Measurements from ENCODE around the gene SAMD11.

The SAMD11 gene

GRCh38 chr1:916173-917075 lies 7.3 kb upstream of the SAMD11 start:
- DNase-seq (ENCODE audit: low read depth), result peak; percentile 15

DNA sequence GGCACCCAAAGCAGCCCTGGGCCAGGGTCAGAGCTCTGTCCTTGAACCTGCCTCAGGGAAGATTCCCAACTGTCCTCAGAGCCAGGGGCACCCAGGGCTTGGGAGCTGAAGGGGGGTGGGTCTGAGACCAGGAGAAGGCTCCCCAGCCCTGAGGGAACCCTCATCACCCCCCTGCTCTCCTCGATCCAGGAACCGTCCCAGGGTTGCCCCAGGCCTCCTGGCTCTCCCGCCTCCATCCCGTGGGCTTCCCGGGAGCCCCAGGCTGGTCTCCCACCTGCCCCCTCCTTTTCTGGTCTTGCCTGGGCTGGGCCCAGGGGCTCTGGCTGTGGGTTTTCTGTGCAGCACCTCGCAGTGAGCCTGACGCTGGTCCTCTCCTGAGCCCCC lies 6.7 kb upstream of the SAMD11 start:
- DNase-seq (ENCODE audit: low read depth), result no peak

GRCh38 chr1:917466-918091 lies 6.1 kb upstream of the SAMD11 start:
- DNase-seq (ENCODE audit: low read depth), result no peak

DNA sequence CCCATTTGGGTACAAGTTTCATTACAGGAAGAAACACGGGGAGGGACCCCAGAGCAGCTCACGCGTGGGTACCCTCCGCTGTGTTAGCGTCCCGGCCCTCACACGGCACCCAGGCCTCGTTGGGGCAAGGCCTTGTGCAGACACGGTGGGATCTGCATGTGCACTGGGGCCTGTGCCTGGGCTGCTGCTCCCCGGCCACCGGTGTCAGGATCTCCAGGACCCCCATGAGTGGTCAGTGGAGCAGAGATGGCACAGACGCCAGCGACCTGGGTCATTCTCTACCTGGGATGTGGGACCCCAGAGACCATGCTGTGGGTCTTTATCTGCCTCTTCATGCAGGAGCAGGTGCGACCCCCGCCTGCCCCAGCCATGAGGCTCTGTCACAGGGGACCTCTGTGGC lies 5.4 kb upstream of the SAMD11 start:
- DNase-seq (ENCODE audit: low read depth), result no peak

GRCh38 chr1:918843-919242 lies 4.9 kb upstream of the SAMD11 start:
- DNase-seq (ENCODE audit: low read depth), result no peak

GRCh38 chr1:919271-919872 lies 4.4 kb upstream of the SAMD11 start:
- DNase-seq (ENCODE audit: low read depth), result no peak

GRCh38 chr1:920010-920409 lies 3.7 kb upstream of the SAMD11 start:
- no peak for DNase-seq (ENCODE audit: low read depth)

DNA sequence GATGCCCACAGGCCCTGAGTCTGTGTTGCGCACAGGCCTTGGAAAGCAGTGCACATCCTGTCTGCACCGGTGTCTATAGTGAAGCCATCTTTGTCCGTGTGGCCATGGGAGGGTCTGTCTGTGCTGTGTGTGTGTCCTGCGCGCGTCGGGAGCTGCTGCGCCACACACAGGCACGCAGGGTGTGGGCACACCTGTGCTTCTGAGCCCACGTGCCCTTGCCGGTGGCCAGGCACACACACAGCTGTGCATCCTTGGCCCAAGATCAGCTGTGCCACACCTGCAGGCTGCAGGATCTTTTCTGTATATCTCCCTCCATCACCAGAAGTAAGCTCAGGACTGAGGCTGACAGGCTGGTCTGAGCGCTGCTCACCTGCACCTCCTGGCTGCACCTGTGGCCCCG lies 3.2 kb upstream of the SAMD11 start:
- DNase-seq (ENCODE audit: low read depth), result no peak

DNA sequence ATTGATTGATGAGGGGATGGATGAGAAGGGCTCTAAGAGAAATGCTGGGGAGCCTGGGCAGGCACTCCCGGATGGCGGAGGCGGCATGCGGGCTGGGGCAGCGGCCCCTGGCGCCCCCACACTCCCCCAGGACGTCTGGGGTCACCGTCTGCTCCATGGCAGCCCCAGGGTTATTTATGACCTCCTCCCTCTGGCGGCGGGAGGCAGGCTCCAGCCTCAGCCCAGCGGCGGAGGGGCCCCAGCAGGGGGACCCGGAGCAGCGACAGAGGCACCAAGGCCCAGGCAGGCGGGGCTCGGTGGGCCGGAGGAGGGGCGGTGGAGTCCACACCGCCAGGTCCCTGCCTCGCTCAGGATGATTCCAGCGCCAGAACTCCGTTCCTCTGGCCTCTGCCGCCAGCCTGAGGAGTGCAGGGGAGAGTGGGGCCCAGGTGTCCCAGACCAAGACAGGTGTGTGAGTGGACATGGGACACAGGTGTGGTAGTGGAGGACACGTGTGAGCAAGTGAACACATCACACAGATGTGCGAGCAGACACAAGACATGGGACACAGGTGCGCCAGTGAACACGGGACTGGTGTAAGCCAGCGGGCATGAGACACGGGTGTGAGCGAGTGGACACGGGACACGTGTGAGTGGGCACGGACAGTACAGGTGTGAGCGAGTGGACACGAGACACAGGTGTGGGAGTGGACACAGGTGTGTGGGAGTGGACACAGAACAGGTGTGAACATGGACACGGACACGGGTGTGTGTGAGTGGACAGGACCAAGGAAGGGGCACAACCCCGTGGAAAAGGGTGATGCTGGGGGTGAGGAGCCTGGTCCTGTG lies 2.5 kb upstream of the SAMD11 start:
- DNase-seq (ENCODE audit: low read depth), result peak; percentile 79

DNA sequence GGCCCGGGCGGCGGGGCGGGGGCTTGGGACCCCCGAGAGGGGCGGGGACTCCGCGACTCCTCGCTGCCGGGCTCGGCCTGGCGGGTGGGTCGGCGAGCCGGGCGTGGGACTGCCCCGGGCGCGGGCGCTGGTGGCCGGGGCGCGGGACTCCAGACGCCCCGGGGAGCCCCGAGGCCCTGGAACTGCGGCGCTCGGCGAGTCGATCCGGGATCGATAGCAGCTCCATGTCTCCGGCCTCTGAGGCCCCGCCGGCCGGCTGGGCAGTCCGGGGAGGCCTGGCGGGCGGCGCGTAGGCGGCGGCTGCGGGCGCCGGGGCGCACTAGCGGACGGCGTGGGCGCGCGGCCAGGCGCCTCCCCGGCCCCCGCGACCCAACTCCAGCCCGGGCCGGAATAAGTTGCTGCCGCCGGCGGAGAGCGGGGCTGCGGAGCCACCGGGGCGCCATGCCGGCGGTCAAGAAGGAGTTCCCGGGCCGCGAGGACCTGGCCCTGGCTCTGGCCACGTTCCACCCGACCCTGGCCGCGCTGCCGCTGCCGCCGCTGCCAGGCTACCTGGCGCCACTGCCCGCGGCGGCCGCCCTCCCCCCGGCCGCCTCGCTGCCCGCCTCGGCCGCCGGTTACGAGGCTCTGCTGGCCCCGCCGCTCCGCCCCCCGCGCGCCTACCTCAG lies 400 bp downstream of the SAMD11 start:
- DNase-seq (ENCODE audit: low read depth), result no peak

DNA sequence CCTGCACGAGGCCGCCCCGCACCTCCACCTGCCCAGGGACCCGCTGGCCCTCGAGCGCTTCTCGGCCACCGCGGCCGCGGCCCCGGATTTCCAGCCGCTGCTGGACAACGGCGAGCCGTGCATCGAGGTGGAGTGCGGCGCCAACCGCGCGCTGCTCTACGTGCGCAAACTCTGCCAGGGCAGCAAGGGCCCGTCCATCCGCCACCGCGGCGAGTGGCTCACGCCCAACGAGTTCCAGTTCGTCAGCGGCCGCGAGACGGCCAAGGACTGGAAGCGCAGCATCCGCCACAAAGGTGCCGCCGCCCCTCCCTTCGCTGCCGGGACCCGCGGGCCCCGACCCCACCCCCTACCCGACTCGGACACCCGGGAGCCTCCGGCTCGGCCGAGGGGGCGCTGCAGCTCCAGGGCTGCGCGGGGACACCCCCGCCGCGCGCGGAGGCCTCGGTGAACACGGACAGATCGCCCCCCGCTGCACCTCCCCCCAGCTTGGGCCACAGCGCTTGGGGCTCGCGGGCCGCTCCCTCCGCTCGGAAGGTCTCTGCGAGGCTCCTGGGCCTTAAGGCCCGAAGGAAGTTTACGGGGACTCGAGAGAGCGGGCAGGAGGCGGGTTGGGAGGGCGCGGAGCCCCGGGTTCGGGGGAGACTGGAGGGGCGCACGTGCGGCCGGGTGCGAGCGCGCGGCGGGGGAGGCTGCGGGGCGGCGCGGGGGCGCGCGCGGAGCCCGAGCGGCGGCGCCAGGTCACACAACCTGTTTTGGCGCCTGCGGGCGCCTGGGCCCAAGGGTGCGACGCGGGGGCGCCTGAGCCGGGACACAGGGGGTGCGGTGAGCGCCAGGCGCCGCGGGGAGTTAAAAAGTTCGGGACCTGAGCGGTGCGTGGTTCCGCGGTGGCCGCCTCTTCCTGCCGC lies 1.2 kb downstream of the SAMD11 start:
- DNase-seq (ENCODE audit: low read depth), result peak; percentile 65

DNA sequence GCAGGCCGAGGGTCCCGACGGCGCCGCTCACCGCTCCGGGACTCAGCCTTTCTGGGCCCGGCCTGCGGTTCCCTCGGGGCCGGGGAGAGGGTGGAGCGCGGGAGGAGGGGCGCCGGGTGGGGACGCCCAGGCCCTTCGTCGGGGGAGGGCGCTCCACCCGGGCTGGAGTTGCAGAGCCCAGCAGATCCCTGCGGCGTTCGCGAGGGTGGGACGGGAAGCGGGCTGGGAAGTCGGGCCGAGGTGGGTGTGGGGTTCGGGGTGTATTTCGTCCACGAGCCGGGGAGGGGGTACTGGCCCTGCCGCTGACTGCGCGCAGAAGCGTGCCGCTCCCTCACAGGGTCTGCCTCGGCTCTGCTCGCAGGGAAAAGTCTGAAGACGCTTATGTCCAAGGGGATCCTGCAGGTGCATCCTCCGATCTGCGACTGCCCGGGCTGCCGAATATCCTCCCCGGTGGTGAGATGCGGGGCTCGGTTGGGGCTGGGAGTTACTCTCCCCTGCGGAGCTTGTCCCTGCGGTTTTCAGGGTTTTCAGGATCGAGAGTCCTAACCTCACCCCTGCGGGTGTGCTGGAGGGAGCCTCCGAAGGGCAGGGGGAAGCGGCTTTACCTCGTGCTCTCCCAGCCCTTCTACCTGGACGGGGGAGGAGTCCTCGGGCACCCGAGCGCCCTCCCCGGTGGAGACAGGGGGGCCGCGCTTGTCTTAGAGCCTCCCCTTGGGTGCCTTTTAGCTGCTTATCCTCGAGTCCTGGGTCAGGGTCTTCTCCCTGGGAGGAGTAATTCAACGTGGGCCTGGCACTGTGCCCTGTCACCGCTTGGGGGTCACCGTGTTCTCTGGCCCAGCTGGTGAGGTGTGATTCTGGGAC lies 2.1 kb downstream of the SAMD11 start:
- peak; percentile 67 for DNase-seq (ENCODE audit: low read depth)

GRCh38 chr1:927234-927633 lies 3.5 kb downstream of the SAMD11 start:
- no peak for DNase-seq (ENCODE audit: low read depth)

GRCh38 chr1:927748-928147 lies 4.0 kb downstream of the SAMD11 start:
- DNase-seq (ENCODE audit: low read depth), result no peak

DNA sequence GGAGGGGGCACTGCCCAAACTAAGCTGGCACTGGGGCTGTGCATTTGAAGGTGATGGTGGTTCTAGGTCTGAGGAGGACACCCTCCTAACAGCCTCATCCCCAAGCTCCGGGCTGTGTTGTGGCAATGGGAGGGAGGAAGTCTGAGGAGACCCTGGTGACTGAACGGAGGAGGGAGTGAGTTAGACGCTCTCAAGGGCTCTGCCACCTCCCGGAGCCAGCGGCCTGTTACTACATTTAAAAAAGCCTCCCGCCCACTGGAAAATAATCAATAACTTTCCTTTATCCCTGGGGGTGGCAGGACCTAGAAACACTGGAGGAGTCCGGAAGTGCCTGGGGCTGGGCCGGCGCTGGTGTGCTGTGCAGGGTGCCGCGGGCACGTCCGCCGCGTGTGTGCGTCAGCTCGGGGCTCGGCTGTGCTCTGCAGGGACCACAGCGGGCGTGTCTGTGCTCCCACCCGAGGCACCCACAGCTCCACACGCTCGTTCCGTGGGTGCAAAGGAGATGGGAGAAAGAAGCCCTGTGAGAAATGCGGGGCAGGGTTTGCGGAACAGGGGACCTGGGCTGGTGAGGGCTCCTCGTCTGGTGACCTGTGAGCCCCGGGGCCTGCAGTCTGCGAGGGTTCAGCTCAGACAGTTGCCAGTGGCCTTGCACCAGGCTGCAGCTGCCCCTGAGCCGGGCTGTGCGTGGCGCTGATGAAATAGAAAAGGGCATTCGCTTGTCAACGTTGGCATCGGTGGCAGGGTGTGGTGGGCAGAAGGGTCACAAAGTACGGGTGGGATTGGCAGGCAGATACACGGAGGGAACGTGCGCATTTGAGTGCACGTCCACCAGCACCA lies 5.3 kb downstream of the SAMD11 start:
- DNase-seq (ENCODE audit: low read depth), result no peak

DNA sequence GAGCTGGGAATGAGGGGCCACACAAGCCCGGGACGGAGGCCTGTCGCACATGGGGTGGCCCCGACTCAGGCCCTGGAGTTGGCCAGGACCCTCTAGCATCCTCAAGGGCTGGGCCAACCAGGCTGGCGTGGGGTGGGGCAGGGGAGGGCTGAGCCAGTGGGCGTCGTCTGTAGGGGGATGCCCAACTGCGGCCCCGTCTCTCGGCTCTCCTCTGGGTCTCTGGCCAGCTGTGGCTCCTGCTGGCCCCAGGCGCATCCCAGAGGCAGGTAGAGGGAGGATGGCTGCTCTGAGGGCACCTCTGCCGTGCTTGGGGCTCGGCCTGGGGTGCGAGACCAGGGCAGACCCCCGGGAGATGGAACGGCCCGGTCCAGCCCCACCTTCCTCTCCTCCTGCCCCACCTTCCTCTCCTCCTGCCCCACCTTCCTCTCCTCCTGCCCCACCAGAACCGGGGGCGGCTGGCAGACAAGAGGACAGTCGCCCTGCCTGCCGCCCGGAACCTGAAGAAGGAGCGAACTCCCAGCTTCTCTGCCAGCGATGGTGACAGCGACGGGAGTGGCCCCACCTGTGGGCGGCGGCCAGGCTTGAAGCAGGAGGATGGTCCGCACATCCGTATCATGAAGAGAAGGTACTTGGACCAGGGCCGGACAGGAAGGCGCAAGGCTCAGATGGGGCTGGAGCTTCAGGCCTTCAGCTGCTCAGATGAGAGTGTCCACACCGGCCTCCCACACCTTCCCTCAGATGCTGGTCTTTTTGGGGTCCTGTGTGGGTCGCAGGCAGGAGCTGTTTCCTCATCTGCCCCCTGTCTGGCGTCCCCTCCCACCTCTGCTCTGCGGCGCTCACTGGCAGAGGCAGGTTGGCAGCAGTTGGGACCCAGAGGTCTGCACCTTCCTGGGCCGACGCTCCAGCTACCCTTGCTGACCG lies 6.2 kb downstream of the SAMD11 start:
- no peak for DNase-seq (ENCODE audit: low read depth)

DNA sequence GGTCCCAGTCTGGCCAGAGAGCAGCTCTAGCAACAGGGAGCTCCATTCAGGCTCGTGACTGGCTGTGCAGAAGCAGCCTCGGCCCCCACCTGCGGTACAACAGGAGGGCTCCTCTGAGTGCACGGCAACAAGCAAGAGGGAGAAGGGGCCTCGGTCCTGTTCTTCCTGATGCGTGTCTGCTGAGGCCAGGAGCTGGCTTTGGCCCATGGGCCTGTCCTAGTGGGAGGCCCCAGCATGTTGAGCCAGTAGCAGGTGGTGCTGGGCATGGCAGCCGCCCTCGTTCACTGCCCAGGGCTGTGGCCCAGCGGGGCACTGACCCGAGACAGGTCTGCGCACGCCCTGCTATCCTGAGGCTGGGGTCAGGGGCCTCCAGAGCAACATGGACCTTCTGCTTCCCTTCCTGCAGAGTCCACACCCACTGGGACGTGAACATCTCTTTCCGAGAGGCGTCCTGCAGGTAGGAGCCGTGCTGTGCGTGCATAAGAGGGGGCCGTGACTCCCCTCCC lies 7.0 kb downstream of the SAMD11 start:
- DNase-seq (ENCODE audit: low read depth), result no peak

Data from EH (cell line).